Fibroblast of pulmonary artery (primary cell): ENCODE data around the gene TRPM5.

Experiments
- DNase-seq: peaks from one replicate; pipeline ENCODE4 v3.0.0-alpha.2; 2010; ENCODE audit warnings: low read depth
- H3K4me3 ChIP-seq: replicated peaks from 2 replicates; pipeline ENCODE4 v1.5.1; 2011; ENCODE audit warnings: low read depth, mild to moderate bottlenecking, control low read depth, low read length, moderate library complexity
- TF ChIP-seq, protein P1 (sequence below): IDR thresholded peaks from 2 replicates; pipeline ENCODE4 v1.5.1; 2011; ENCODE audit warnings: mild to moderate bottlenecking, control low read depth, low read length, inconsistent platforms; ENCODE audit errors: missing control alignments

Gene TRPM5, protein sequence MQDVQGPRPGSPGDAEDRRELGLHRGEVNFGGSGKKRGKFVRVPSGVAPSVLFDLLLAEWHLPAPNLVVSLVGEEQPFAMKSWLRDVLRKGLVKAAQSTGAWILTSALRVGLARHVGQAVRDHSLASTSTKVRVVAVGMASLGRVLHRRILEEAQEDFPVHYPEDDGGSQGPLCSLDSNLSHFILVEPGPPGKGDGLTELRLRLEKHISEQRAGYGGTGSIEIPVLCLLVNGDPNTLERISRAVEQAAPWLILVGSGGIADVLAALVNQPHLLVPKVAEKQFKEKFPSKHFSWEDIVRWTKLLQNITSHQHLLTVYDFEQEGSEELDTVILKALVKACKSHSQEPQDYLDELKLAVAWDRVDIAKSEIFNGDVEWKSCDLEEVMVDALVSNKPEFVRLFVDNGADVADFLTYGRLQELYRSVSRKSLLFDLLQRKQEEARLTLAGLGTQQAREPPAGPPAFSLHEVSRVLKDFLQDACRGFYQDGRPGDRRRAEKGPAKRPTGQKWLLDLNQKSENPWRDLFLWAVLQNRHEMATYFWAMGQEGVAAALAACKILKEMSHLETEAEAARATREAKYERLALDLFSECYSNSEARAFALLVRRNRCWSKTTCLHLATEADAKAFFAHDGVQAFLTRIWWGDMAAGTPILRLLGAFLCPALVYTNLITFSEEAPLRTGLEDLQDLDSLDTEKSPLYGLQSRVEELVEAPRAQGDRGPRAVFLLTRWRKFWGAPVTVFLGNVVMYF (N-terminal part only)

DNA sequence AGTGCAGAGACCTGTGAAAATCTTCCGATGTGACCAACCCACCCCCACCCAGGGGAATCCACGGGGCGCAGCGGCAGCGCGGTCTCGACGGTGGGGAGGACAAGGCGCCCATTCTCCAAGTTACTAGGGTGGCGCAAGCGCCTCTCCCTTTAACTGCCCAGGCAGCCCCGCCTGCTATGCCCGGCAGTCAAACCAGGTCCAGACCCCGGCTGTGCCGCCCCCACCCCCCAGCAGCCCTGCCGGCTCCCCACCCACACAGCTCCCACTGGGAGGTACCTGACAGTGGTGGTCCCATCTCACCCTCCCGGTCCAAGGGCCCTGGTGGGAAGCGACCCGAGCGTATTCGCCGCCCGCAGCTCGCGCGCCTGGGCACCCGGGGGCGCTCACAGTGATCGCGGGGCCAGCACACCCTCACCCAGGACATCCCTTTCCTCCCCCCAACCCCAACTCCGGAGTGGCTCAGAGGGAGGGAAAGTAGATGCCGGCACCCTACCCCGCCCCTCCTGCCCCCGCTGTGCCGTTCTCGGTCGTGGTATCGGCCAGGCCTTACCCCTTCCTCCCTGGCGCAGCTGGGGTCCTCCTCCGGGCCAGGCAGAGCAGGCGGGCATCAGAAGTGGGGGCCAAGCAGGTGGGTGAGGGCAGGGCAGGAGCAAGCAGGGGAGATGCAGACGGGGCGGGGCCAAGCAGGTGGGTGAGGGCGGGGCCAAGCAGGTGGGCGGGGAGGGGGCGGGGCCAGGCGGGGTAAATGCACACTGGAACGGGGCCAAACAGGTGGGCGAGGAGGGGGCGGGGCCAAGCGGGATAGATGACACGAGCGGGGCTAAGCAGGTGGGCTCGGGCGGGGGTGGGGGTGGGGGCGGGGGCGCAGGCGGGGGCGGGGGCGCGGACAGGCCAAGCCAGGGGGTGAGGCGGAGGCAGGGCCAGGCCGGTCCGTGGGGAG, at the start of gene TRPM5:
Gene TRPM5, minus strand, starts transcription at position 634 of the 940 bp plus-strand sequence. CDS start 21,478 bp downstream, outside the sequence.
- TF ChIP-seq, protein P1, sequence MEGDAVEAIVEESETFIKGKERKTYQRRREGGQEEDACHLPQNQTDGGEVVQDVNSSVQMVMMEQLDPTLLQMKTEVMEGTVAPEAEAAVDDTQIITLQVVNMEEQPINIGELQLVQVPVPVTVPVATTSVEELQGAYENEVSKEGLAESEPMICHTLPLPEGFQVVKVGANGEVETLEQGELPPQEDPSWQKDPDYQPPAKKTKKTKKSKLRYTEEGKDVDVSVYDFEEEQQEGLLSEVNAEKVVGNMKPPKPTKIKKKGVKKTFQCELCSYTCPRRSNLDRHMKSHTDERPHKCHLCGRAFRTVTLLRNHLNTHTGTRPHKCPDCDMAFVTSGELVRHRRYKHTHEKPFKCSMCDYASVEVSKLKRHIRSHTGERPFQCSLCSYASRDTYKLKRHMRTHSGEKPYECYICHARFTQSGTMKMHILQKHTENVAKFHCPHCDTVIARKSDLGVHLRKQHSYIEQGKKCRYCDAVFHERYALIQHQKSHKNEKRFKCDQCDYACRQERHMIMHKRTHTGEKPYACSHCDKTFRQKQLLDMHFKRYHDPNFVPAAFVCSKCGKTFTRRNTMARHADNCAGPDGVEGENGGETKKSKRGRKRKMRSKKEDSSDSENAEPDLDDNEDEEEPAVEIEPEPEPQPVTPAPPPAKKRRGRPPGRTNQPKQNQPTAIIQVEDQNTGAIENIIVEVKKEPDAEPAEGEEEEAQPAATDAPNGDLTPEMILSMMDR: no peak
- DNase-seq: no peak
- H3K4me3 ChIP-seq: no peak within 1 kb of the TSS

DNA sequence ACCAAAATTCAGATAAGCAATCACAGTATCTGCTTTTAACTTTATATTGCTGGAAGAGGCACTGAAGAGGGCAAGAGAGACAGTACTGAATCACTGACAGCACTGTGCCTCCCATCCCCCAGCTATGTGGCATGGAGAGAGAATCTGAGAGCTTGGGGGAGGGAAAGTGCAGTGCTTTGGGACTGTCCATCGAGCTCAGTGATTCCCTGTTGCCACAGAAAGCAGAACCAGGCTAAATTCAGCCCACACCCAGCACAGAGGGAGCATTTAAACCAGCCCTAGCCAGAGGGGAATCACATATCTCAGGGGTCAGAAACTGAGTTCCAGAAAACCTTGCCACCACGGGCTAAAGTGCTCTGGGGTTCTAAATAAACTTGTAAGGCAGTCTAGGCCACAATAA, 44.8 kb upstream of the TRPM5 start:
- H3K4me3 ChIP-seq: no peak overlapping the region
- no peak for DNase-seq
- TF ChIP-seq, protein P1: no peak

DNA sequence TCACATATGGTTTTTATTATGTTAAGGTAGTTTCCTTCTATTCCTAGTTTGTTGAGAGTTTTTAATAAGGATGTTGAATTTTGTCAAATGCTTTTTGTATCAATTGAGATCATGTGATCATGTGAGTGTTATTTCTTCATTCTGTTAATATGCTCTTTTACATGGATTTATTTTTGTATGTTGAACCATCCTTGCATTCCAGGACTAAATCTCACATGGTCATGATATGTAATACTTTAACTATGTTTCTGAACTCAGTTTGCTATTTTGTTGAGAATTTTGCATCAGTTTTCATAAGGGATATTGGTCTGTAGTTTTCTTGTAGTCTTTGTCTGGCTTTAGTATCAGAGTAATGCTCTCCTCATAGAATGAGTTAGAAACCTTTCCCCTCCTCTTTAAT, 43.7 kb upstream of the TRPM5 start:
- H3K4me3 ChIP-seq: no peak overlapping the region
- DNase-seq: no peak
- TF ChIP-seq, protein P1: no peak

DNA sequence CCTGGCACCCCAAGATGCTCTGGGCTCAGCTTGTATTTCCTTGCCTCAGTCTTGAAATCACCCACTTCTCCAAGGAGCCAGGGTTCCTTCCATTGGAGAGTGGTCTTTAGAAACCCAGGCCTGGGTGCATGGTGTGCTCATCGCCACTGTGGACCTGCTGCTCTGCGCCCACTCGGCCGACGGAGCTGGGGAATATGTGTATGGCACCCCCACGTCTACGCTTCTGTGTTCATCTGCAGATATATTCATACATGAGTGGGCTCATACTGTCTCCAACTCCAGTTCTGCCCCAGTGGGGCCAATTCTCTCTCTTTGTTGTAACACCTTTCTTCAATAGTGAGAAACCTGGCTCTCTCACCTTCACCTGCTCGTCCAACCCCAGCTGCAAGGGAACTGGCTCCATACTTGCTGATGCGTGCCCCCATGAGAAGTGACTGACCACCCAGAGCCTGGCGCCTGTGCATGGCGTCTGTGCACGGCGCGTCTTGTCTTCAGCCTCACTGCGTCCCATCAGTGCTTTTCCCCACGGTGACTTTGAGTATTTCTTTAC, 40.3 kb upstream of the TRPM5 start:
- TF ChIP-seq, protein P1: no peak
- DNase-seq: no peak
- no peak overlapping the region for H3K4me3 ChIP-seq

DNA sequence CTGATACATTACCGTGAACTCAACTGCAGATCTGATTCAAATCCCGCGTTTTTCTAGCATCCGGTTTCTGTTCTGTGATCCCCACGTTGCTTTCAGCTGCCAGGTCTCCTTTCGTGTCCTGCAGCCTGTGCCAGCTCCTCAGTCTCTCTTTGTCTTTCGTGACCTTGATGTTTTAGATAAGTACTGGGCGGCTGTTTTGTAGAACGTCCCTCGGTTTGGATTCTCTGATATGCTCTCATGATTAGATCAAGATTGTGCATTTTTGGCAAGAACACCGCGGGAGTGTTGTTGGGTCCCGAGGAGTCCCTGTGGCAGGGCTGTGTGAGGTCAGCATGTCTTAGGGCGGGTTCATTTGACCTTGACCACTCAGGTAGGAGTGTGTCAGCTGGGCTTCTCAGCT, 39.1 kb upstream of the TRPM5 start:
- TF ChIP-seq, protein P1: no peak
- no peak for DNase-seq
- H3K4me3 ChIP-seq: no peak overlapping the region

DNA sequence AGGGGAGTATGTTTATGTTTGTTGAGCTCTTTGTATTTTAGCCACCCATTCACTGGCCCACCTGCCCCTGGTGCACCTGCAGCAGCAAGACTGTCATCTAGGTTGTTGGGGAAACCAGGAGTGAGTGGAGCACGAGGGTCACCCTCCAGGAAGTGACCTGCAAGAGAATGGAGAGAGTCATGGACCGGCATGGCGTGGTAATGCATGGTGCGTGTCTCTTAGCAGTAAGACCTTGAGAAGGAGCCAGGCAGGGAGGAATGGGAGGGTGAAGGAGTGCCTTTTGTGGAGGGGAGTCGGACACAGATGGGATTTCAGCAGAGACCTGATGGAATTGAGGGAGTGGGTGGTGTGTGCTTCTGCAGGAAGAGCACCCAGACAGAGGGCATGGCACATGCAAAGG, 38.4 kb upstream of the TRPM5 start:
- no peak for DNase-seq
- TF ChIP-seq, protein P1: no peak
- no peak overlapping the region for H3K4me3 ChIP-seq
